B cell (primary cell): ENCODE measurements around the gene SLC39A1. TPM values are rescaled to one million over a fixed set of nuclear protein-coding genes. Genes with fewer than 3 reads are reported as not detected.

Experiments used
- ATAC-seq: fragments of 200-7000 bp; cut with Tn5 transposase; one replicate; pipeline ENCODE4 v1.10.0; 2021; ENCODE audit warnings: low read depth, mild to moderate bottlenecking, moderate number of reproducible peaks, moderate library complexity
- CTCF ChIA-PET: fragments of 350-600 bp; sonication (Branson Sonifier 250); formaldehyde crosslinking; loops from one replicate; lab custom pipeline; 2021; ENCODE audit warnings: antibody characterized with exemption, inconsistent platforms; lab: Charles Lee
- POLR2A ChIA-PET: fragments of 350-600 bp; sonication (Branson Sonifier 250); formaldehyde crosslinking; loops from one replicate; lab custom pipeline; 2021; ENCODE audit warnings: antibody characterized with exemption; lab: Charles Lee
- DNase-seq: peaks from one replicate; pipeline ENCODE4 v3.0.0; 2013
- H2AFZ ChIP-seq: 2 replicates; pipeline ENCODE4 v1.6.1; 2012; ENCODE audit warnings: mild to moderate bottlenecking, low read depth, low read length; ENCODE audit not compliant: insufficient read depth, poor library complexity, severe bottlenecking
- H3K27ac ChIP-seq, 2 donors: 1 replicate in 1 of 2; 2 replicates in 1 of 2; pipeline ENCODE4 v1.5.1; 2012 to 2013; ENCODE audit warnings: low read length in 2 of 2, mild to moderate bottlenecking in 2 of 2, moderate library complexity in 1 of 2
- H3K27me3 ChIP-seq, 4 experiments: fragments of 200-600 bp in 1 of 4; sonication (generic) in 1 of 4; replicated peaks in 1 of 4; 1 replicate in 2 of 4; 2 replicates in 2 of 4; pipeline versions ENCODE4 v1.6.1 to v1.7.0; 2013 to 2016; ENCODE audit warnings: low read length in 3 of 4, mild to moderate bottlenecking in 2 of 4, mixed read lengths in 1 of 4, moderate library complexity in 1 of 4; ENCODE audit not compliant: insufficient read depth in 4 of 4, control insufficient read depth in 3 of 4; ENCODE audit errors: control extremely low read depth in 1 of 4
- H3K36me3 ChIP-seq, 2 experiments: replicated peaks in 1 of 2; 1 replicate in 1 of 2; 2 replicates in 1 of 2; pipeline versions ENCODE4 v1.6.1 to v1.7.1; 2013; ENCODE audit warnings: low read length in 1 of 2; ENCODE audit not compliant: insufficient read depth in 2 of 2, control insufficient read depth in 1 of 2; ENCODE audit errors: control extremely low read depth in 1 of 2, extremely low read depth in 1 of 2
- H3K4me1 ChIP-seq, 2 donors: fragments of 200-600 bp in 1 of 2; sonication (generic) in 1 of 2; 1 replicate in 1 of 2; 2 replicates in 1 of 2; pipeline versions ENCODE4 v1.5.1 to v1.6.1; 2013 to 2017; ENCODE audit warnings: low read length in 2 of 2; ENCODE audit not compliant: control insufficient read depth in 2 of 2, insufficient read depth in 2 of 2
- H3K4me2 ChIP-seq: replicated peaks from 2 replicates; pipeline ENCODE3; 2012; ENCODE audit warnings: mild to moderate bottlenecking, low read depth, low read length; ENCODE audit not compliant: poor library complexity, severe bottlenecking
- H3K4me3 ChIP-seq, 5 experiments: fragments of 200-600 bp in 1 of 5; sonication (generic) in 1 of 5; 1 replicate in 3 of 5; 2 replicates in 2 of 5; pipeline versions ENCODE4 v1.5.1 to v1.7.0; 2011 to 2016; ENCODE audit warnings: low read length in 4 of 5, mild to moderate bottlenecking in 4 of 5, low read depth in 2 of 5, control low read depth in 1 of 5, moderate library complexity in 1 of 5; ENCODE audit not compliant: insufficient read depth in 1 of 5; ENCODE audit errors: control extremely low read depth in 1 of 5, extremely low read depth in 1 of 5
- H3K79me2 ChIP-seq: fragments of 200-600 bp; sonication (generic); one replicate; pipeline ENCODE4 v1.6.0; 2016; ENCODE audit warnings: low read length; ENCODE audit not compliant: control insufficient read depth, insufficient read depth
- H3K9ac ChIP-seq: fragments of 200-600 bp; sonication (generic); 2 replicates; pipeline ENCODE4 v1.6.1; 2017; ENCODE audit warnings: mild to moderate bottlenecking, low read length, moderate library complexity
- H3K9me3 ChIP-seq, 3 donors: one replicate each; pipeline versions ENCODE4 v1.6.1 to v1.7.1; 2013; ENCODE audit warnings: low read length in 2 of 3; ENCODE audit not compliant: control insufficient read depth in 2 of 3, insufficient read depth in 1 of 3; ENCODE audit errors: control extremely low read depth in 1 of 3
- H4K20me1 ChIP-seq: 2 replicates; pipeline ENCODE4 v1.6.0; 2012; ENCODE audit warnings: mild to moderate bottlenecking, low read length; ENCODE audit not compliant: insufficient read depth, control insufficient read depth, poor library complexity, severe bottlenecking
- H3K27ac Mint-ChIP-seq: one replicate; pipeline ENCODE4 v1.8.0; 2021; ENCODE audit warnings: mixed read lengths
- H3K27me3 Mint-ChIP-seq: one replicate; pipeline ENCODE4 v1.8.0; 2021; ENCODE audit warnings: mixed read lengths
- H3K4me1 Mint-ChIP-seq: one replicate; pipeline ENCODE4 v1.8.0; 2021; ENCODE audit warnings: mixed read lengths
- H3K4me3 Mint-ChIP-seq: one replicate; pipeline ENCODE4 v1.8.0; 2021; ENCODE audit warnings: mixed read lengths
- H3K9me3 Mint-ChIP-seq: one replicate; pipeline ENCODE4 v1.8.0; 2022; ENCODE audit warnings: mixed read lengths; ENCODE audit not compliant: insufficient read depth
- CTCF ChIP-seq: fragments of 200-600 bp; IDR thresholded peaks from one replicate; pipeline ENCODE4 v1.8.0; 2022; ENCODE audit warnings: antibody characterized with exemption, mild to moderate bottlenecking
- EZH2 ChIP-seq: IDR thresholded peaks from 2 replicates; pipeline ENCODE4 v1.6.1; 2012; ENCODE audit warnings: borderline replicate concordance, low read depth, mild to moderate bottlenecking, moderate library complexity, low read length; ENCODE audit not compliant: insufficient read depth, poor library complexity, severe bottlenecking
- WGBS: methylation state at CpG from one replicate; pipeline ENCODE4 v1.1.5; 2013; ENCODE audit warnings: missing lambda C conversion rate; ENCODE audit not compliant: insufficient coverage; 5-methylcytosine and 5-hydroxymethylcytosine counted together
- intact Hi-C: fragments of 100-400 bp; cut with micrococcal nuclease; formaldehyde crosslinking; loops from one replicate; pipeline ENCODE4 v1.10.0; 2022
- polyA plus RNA-seq: library from polyadenylated mRNA; depleted of rRNA; stranded (reverse); fragments of >200 nt; gene quantifications from 2 replicates; pipeline ENCODE4 v1.2.3, GENCODE V29; 2012
- total RNA-seq, 2 donors: library from RNA; stranded (reverse); fragments of 120-200 nt in 1 of 2; gene quantifications; 1 replicate in 1 of 2; 2 replicates in 1 of 2; pipeline versions ENCODE4 v1.2.3 to v1.2.4, GENCODE V29; 2013 to 2022

Gene SLC39A1
- total and polyA plus RNA-seq, 2 donors (not counting 1 experiment from before 2014, with no cell fraction given), result 19.3 to 28.1 TPM

- peaks cover 56% of the 10 kb centered on the region for H3K4me1 Mint-ChIP-seq
- Histone ChIP-seq H3K79me2 (peaks cover 55% of the 10 kb centered on the region), H3K4me3 (peak overlapping the region; percentile 54 to 95 (median 85)), H3K4me2 (peak overlapping the region; percentile 89), H3K27ac (peak overlapping the region; percentile 91 to 98), H3K4me1 (peaks cover 36 to 57% of the 10 kb centered on the region in 2 donors), H4K20me1 (peaks cover 54% of the 10 kb centered on the region), H2AFZ (peak overlapping the region; percentile 53), H3K9me3 (no peaks in the 10 kb centered on the region), H3K27me3 (no peaks in the 10 kb centered on the region), H3K36me3 (peaks cover 10 to 60% of the 10 kb centered on the region in 2 experiments), H3K9ac (peak overlapping the region; percentile 89)
- CTCF ChIA-PET, result interaction anchor here (0.6 to 5.9 kb wide), 26 partner anchors 12 to 380 kb away, joined by 3 to 65 read pairs (median 4); partner anchors contain the start of genes CREB3L4, CRTC2, GATAD2B and JTB
- POLR2A ChIA-PET, result interaction anchor here (0.5 to 4.4 kb wide), 19 partner anchors 8 to 1962 kb away, joined by 3 to 124 read pairs (median 6); partner anchors contain the start of genes CHTOP, CREB3L4, CRTC2 and GATAD2B
- no peaks in the 10 kb centered on the region for H3K27me3 Mint-ChIP-seq
- ATAC-seq (peak; percentile 71), DNase-seq (peak; percentile 98)
- H3K9me3 Mint-ChIP-seq, result no peaks in the 10 kb centered on the region
- intact Hi-C loops, result loop anchor here (1.0 to 5.0 kb wide), 11 partner anchors 12 to 275 kb away; partner anchors contain the start of genes CREB3L4, CRTC2, INTS3 and RPS27
- H3K4me3 Mint-ChIP-seq, result peak overlapping the region; percentile 94
- peak overlapping the region; percentile 96 for H3K27ac Mint-ChIP-seq
- under 1% methylated on average over 95 of the region's 95 CpGs for WGBS
- TF ChIP-seq EZH2, result no peak
- TF ChIP-seq CTCF, result no peak
Measured at GRCh38 chr1:153945795-153946621, 17.3 kb downstream of the SLC39A1 start.
